Prostate gland (tissue), 2 donors: ENCODE measurements around the gene C11orf52. TPM values are rescaled to one million over a fixed set of nuclear protein-coding genes. Genes with fewer than 3 reads are reported as not detected.

Source experiments
- DNase-seq: peaks from one replicate; pipeline ENCODE4 v3.0.0-alpha.2; 2019; ENCODE audit warnings: low spot score
- H3K27ac ChIP-seq, 2 donors: fragments of 200-600 bp; sonication (generic); 2 replicates each; pipeline ENCODE4 v1.5.1; 2017 to 2019
- H3K27me3 ChIP-seq: fragments of 200-600 bp; sonication (generic); replicated peaks from 2 replicates; pipeline ENCODE4 v1.5.1; 2019; ENCODE audit not compliant: insufficient read depth
- H3K36me3 ChIP-seq, 2 donors: fragments of 200-600 bp; sonication (generic); 1 replicate in 1 of 2; 2 replicates in 1 of 2; pipeline versions ENCODE4 v1.5.1 to v1.8.1; 2017 to 2019
- H3K4me1 ChIP-seq: fragments of 200-600 bp; sonication (generic); replicated peaks from 2 replicates; pipeline ENCODE4 v1.5.1; 2019
- H3K4me3 ChIP-seq, 2 donors: fragments of 200-600 bp; sonication (generic); 2 replicates each; pipeline ENCODE4 v1.5.1; 2017 to 2019
- H3K9me3 ChIP-seq: fragments of 200-600 bp; sonication (generic); 2 replicates; pipeline ENCODE4 v1.5.1; 2017
- POLR2A ChIP-seq: fragments of 450-650 bp; IDR thresholded peaks from one replicate; pipeline ENCODE4 v1.6.1; 2016; ENCODE audit warnings: antibody characterized with exemption, mild to moderate bottlenecking
- POLR2AphosphoS5 ChIP-seq: sonication (generic); formaldehyde crosslinking; IDR thresholded peaks from one replicate; pipeline ENCODE4 v1.6.1; 2017; ENCODE audit warnings: antibody characterized with exemption
- WGBS: methylation state at CpG from one replicate; pipeline ENCODE4 v1.1.5; 2018; 5-methylcytosine and 5-hydroxymethylcytosine counted together
- intact Hi-C: fragments of 100-400 bp; cut with DNase I; formaldehyde crosslinking; loops from one replicate; pipeline ENCODE4 v1.14.2; 2022
- total RNA-seq, 2 donors: library from RNA; depleted of rRNA; stranded (reverse); fragments of >200 nt; gene quantifications; one replicate each; pipeline ENCODE4 v1.1.0, GENCODE V29; 2016
- TF ChIP-seq, protein P1 (sequence below), 4 experiments: fragments of 200-600 bp in 2 of 4; fragments of 450-650 bp in 2 of 4; sonication (generic) in 2 of 4; IDR thresholded peaks; 1 replicate in 3 of 4; 2 replicates in 1 of 4; pipeline ENCODE4 v1.5.1; 2016 to 2019; ENCODE audit warnings: antibody characterized with exemption in 4 of 4, mild to moderate bottlenecking in 2 of 4, moderate library complexity in 2 of 4

The C11orf52 gene
- total RNA-seq, 2 donors from 2014 or later: 13.2 to 31.5 TPM

DNA sequence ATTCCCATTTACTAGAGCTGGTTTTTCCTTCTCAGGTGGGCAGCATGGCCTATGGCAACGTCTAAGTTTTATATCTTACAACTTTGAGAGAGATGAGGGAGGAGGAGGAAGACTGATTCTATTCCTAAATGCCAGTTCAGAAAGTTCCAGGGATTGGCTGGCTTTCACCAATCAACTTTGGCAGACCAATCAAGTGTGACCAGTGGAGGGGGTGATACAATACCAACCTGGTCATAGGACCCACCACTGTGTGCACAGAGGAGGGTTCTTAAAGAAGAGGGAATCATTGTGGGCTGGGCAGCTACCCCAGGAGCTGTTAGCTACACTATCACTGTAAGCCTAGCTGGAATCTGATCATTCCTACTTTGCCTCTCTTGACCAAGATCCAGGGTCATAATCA is 26.5 kb downstream of the C11orf52 start:
- DNase-seq: no peak
- no peaks in the 10 kb centered on the region for H3K27me3 ChIP-seq
- 10% methylated on average over 1 of the region's 1 CpG for WGBS
- H3K27ac ChIP-seq: peak overlapping the region; percentile 62 to 75
- H3K4me3 ChIP-seq: no peak overlapping the region
- no peaks in the 10 kb centered on the region for H3K4me1 ChIP-seq
- no peaks in the 10 kb centered on the region for H3K9me3 ChIP-seq
- no peaks in the 10 kb centered on the region for H3K36me3 ChIP-seq
- intact Hi-C loops: no loop called here
- TF ChIP-seq, protein P1, sequence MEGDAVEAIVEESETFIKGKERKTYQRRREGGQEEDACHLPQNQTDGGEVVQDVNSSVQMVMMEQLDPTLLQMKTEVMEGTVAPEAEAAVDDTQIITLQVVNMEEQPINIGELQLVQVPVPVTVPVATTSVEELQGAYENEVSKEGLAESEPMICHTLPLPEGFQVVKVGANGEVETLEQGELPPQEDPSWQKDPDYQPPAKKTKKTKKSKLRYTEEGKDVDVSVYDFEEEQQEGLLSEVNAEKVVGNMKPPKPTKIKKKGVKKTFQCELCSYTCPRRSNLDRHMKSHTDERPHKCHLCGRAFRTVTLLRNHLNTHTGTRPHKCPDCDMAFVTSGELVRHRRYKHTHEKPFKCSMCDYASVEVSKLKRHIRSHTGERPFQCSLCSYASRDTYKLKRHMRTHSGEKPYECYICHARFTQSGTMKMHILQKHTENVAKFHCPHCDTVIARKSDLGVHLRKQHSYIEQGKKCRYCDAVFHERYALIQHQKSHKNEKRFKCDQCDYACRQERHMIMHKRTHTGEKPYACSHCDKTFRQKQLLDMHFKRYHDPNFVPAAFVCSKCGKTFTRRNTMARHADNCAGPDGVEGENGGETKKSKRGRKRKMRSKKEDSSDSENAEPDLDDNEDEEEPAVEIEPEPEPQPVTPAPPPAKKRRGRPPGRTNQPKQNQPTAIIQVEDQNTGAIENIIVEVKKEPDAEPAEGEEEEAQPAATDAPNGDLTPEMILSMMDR (IDR thresholded peaks at IDR 0.05): no peak
- TF ChIP-seq POLR2AphosphoS5 (no peak), POLR2A (no peak)

DNA sequence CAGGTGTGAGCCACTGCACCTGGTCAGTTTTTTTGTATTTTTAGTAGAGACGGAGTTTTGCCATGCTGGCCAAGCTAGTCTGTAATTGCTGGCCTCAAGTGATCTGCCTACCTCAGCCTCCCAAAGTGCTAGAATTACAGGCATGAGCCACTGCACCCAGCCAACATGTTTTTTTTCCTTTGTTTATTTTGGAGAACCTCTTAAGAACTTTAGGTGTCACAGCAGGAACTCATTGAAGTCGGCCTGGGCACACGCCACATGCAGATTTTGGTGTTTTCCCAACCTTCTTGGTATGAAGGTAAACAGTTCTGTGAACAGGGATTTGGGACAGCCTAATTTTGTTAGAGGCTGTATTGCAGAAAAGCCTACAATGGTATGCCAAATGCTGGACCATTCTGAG is 27.8 kb downstream of the C11orf52 start:
- intact Hi-C loops: no loop called here
- Histone ChIP-seq H3K36me3 (no peaks in the 10 kb centered on the region), H3K27ac (peak overlapping the region in 1 of 2 donors; percentile 1), H3K9me3 (no peaks in the 10 kb centered on the region), H3K4me1 (no peaks in the 10 kb centered on the region), H3K27me3 (no peaks in the 10 kb centered on the region), H3K4me3 (no peak overlapping the region)
- TF ChIP-seq, protein P1 (IDR thresholded peaks at IDR 0.05): no peak
- TF ChIP-seq POLR2AphosphoS5: peak; percentile 57
- no peak for DNase-seq
- 21% methylated on average over 3 of the region's 3 CpGs for WGBS

- Histone ChIP-seq H3K36me3 (no peaks in the 10 kb centered on the region), H3K9me3 (no peaks in the 10 kb centered on the region), H3K27ac (peak overlapping the region in 1 of 2 donors; percentile 1), H3K4me1 (no peaks in the 10 kb centered on the region), H3K27me3 (no peaks in the 10 kb centered on the region), H3K4me3 (no peak overlapping the region)
- no peak for TF ChIP-seq POLR2A
- TF ChIP-seq, protein P1 (IDR thresholded peaks at IDR 0.05): no peak
- no peak for TF ChIP-seq POLR2AphosphoS5
- intact Hi-C loops: no loop called here
- no peak for DNase-seq
Measured at GRCh38 chr11:111947143-111947542, 28.4 kb downstream of the C11orf52 start.

DNA sequence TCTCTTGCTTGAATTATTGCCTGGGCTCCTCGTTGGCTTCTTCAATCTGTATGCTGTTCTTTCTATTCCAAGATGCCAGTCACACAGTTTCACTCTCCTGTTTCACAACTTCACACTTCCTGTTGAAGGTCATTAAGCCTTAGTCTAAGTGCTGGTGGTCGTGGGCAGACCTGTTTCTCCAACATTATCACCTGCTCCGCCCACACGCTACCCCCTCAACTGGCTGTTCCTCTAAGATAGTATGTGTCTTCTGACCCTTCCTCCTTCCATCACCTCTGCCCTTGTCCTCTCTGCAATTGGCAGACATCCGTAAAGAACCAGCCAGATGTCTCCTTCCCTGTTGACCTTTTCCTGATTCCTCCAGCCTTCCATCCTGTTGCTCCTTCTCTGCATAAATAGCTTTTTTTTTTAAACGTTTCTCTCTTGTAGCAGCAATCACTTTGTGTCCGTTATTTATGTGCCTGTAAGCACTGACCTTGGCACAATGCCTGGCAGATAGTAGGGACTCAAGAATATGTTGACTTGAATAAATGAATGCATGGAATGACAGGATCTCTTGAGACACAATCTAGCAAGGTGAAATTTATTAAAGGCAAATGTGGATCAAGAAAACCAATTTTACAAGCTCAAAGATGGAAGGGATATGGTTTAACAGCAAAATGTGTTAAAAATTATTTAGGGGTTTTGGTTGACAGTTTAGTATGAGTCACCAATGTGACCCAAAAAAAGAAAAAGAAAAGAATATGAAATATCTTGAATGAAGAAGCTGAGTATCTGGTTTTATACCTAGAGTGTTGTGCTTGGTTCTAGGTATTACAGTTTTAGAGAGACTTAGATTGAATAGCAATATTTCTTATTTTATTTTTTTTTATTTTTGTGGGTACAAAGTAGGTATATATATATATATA is 31.1 kb downstream of the C11orf52 start:
- Histone ChIP-seq H3K36me3 (no peaks in the 10 kb centered on the region), H3K27ac (no peak overlapping the region), H3K9me3 (no peaks in the 10 kb centered on the region), H3K4me1 (no peaks in the 10 kb centered on the region), H3K27me3 (no peaks in the 10 kb centered on the region), H3K4me3 (no peak overlapping the region)
- TF ChIP-seq POLR2A (no peak), POLR2AphosphoS5 (no peak)
- TF ChIP-seq, protein P1 (IDR thresholded peaks at IDR 0.05): no peak
- no peak for DNase-seq
- intact Hi-C loops: no loop called here
- 55% methylated on average over 7 of the region's 7 CpGs for WGBS

GRCh38 chr11:111951565-111951964 is 32.9 kb downstream of the C11orf52 start:
- no peak for DNase-seq
- H3K4me1 ChIP-seq: no peaks in the 10 kb centered on the region
- no peak overlapping the region for H3K4me3 ChIP-seq
- no peak overlapping the region for H3K27ac ChIP-seq
- H3K36me3 ChIP-seq: no peaks in the 10 kb centered on the region
- TF ChIP-seq POLR2AphosphoS5: no peak
- no peak for TF ChIP-seq POLR2A
- TF ChIP-seq, protein P1 (IDR thresholded peaks at IDR 0.05): no peak
- H3K27me3 ChIP-seq: no peaks in the 10 kb centered on the region
- H3K9me3 ChIP-seq: no peaks in the 10 kb centered on the region
- WGBS: 94% methylated on average over 3 of the region's 3 CpGs
- intact Hi-C loops: no loop called here
